Stimulated activated CD8-positive, alpha-beta memory T cell treated with anti-CD3 and anti-CD28 coated beads, Interleukin-4, amount 100 ng/mL, for 1 hour (primary cell): ENCODE data around the gene GP9.
"Not testable (repeated sequence)": the region's sequence is repeated elsewhere in the genome, so short reads cannot be mapped to it uniquely, and the experiment has no call there.

Source experiments
- DNase-seq, 2 donors: peaks; one replicate each; pipeline ENCODE4 v3.0.0-alpha.2; 2020; ENCODE audit warnings: low read depth in 2 of 2, low spot score in 1 of 2

GP9 gene

GRCh38 chr3:129050556-129051295, 9.9 kb upstream of the GP9 start:
- no peak for DNase-seq

GRCh38 chr3:129051871-129052340, 8.7 kb upstream of the GP9 start:
- no peak for DNase-seq

GRCh38 chr3:129052675-129053074, 7.9 kb upstream of the GP9 start:
- DNase-seq = no peak

- no peak for DNase-seq
Observed at GRCh38 chr3:129054605-129055104, 5.9 kb upstream of the GP9 start.

GRCh38 chr3:129056451-129057173, 4.0 kb upstream of the GP9 start:
- DNase-seq = no peak

- no peak for DNase-seq
Observed at GRCh38 chr3:129057249-129057648, 3.3 kb upstream of the GP9 start.

GRCh38 chr3:129058441-129059200, 2.0 kb upstream of the GP9 start:
- DNase-seq = no peak

- DNase-seq = no peak
Observed at GRCh38 chr3:129059311-129059958, 1.1 kb upstream of the GP9 start.

- no peak for DNase-seq
Observed at GRCh38 chr3:129061023-129061887, 676 bp downstream of the GP9 start.

GRCh38 chr3:129061888-129062834, 1.6 kb downstream of the GP9 start:
- DNase-seq = no peak

- DNase-seq = no peak
Observed at GRCh38 chr3:129063091-129063640, 2.6 kb downstream of the GP9 start.

GRCh38 chr3:129063841-129064482, 3.4 kb downstream of the GP9 start:
- no peak for DNase-seq

- DNase-seq = no peak
Observed at GRCh38 chr3:129065016-129065719, 4.6 kb downstream of the GP9 start.

- DNase-seq = no peak
Observed at GRCh38 chr3:129065720-129066073, 5.1 kb downstream of the GP9 start.

GRCh38 chr3:129067719-129068118, 7.1 kb downstream of the GP9 start:
- DNase-seq = not testable (repeated sequence)

GRCh38 chr3:129068291-129068886, 7.8 kb downstream of the GP9 start:
- DNase-seq = no peak
